H9 (cell line): Measurements from ENCODE around the gene RSBN1L. TPM values are rescaled to one million over a fixed set of nuclear protein-coding genes. Genes with fewer than 3 reads are reported as not detected.

Experiments used
- DNase-seq: peaks from one replicate; pipeline ENCODE4 v3.0.0-alpha.2; 2017
- H2AFZ ChIP-seq: one replicate; pipeline ENCODE4 v1.6.1; 2013; ENCODE audit warnings: mild to moderate bottlenecking, low read length, control low read depth, moderate library complexity
- H2AK5ac ChIP-seq: 2 replicates; pipeline ENCODE4 v1.6.1; 2013; ENCODE audit warnings: low read length, control low read depth, mixed read lengths; ENCODE audit not compliant: insufficient read length
- H2BK120ac ChIP-seq: one replicate; pipeline ENCODE4 v1.6.1; 2013; ENCODE audit warnings: low read depth, mild to moderate bottlenecking, low read length, control low read depth, inconsistent platforms; ENCODE audit not compliant: poor library complexity, severe bottlenecking
- H2BK12ac ChIP-seq: 2 replicates; pipeline ENCODE4 v1.6.1; 2013; ENCODE audit warnings: low read length, control low read depth, mixed read lengths, low read depth; ENCODE audit not compliant: insufficient read length
- H2BK15ac ChIP-seq: 2 replicates; pipeline ENCODE4 v1.6.1; 2013; ENCODE audit warnings: low read depth, low read length, control low read depth
- H2BK20ac ChIP-seq: one replicate; pipeline ENCODE4 v1.6.1; 2013; ENCODE audit warnings: low read depth, mild to moderate bottlenecking, low read length, control low read depth, inconsistent platforms; ENCODE audit not compliant: poor library complexity, severe bottlenecking
- H2BK5ac ChIP-seq: 2 replicates; pipeline ENCODE4 v1.6.1; 2013; ENCODE audit warnings: low read length, control low read depth, mixed read lengths; ENCODE audit not compliant: insufficient read length
- H3K14ac ChIP-seq: 2 replicates; pipeline ENCODE4 v1.6.1; 2013; ENCODE audit warnings: low read length, control low read depth; ENCODE audit not compliant: insufficient read depth
- H3K18ac ChIP-seq: 2 replicates; pipeline ENCODE4 v1.6.1; 2013; ENCODE audit warnings: low read depth, mild to moderate bottlenecking, mixed read lengths, low read length, control low read depth; ENCODE audit not compliant: insufficient read length
- H3K23ac ChIP-seq: 2 replicates; pipeline ENCODE4 v1.6.1; 2013; ENCODE audit warnings: low read length, control low read depth, mixed read lengths, low read depth; ENCODE audit not compliant: insufficient read length
- H3K23me2 ChIP-seq: 2 replicates; pipeline ENCODE4 v1.6.1; 2013; ENCODE audit warnings: low read depth, mild to moderate bottlenecking, mixed read lengths, low read length, control low read depth; ENCODE audit not compliant: insufficient read length, poor library complexity, severe bottlenecking
- H3K27ac ChIP-seq: 2 replicates; pipeline ENCODE4 v1.5.1; 2013; ENCODE audit warnings: low read length, control low read depth, mixed read lengths, low read depth; ENCODE audit not compliant: insufficient read length
- H3K27me3 ChIP-seq: 2 replicates; pipeline ENCODE4 v1.6.1; 2013; ENCODE audit warnings: low read length, control low read depth, inconsistent platforms; ENCODE audit not compliant: insufficient read depth
- H3K4ac ChIP-seq: 2 replicates; pipeline ENCODE4 v1.6.1; 2013; ENCODE audit warnings: low read depth, mild to moderate bottlenecking, control low read depth, inconsistent platforms, low read length, moderate library complexity
- H3K4me1 ChIP-seq: 2 replicates; pipeline ENCODE4 v1.6.1; 2013; ENCODE audit warnings: low read length, control low read depth, inconsistent platforms; ENCODE audit not compliant: insufficient read depth
- H3K4me2 ChIP-seq: 2 replicates; pipeline ENCODE4 v1.6.1; 2013; ENCODE audit warnings: low read length, control low read depth, mixed read lengths; ENCODE audit not compliant: insufficient read length, insufficient read depth
- H3K56ac ChIP-seq: 2 replicates; pipeline ENCODE4 v1.6.1; 2013; ENCODE audit warnings: low read depth, mild to moderate bottlenecking, mixed read lengths, low read length, control low read depth; ENCODE audit not compliant: insufficient read length
- H3K79me1 ChIP-seq: 2 replicates; pipeline ENCODE4 v1.6.1; 2013; ENCODE audit warnings: low read depth, mild to moderate bottlenecking, moderate library complexity, low read length, control low read depth, inconsistent platforms; ENCODE audit not compliant: insufficient read depth, poor library complexity, severe bottlenecking
- H3K79me2 ChIP-seq: 2 replicates; pipeline ENCODE4 v1.6.1; 2013; ENCODE audit warnings: low read length, control low read depth, inconsistent platforms; ENCODE audit not compliant: insufficient read depth
- H3K9ac ChIP-seq: 2 replicates; pipeline ENCODE4 v1.6.1; 2013; ENCODE audit warnings: low read length, control low read depth, mixed read lengths; ENCODE audit not compliant: insufficient read length; ENCODE audit errors: extremely low read depth
- H3K9me3 ChIP-seq: one replicate; pipeline ENCODE4 v1.6.1; 2013; ENCODE audit warnings: low read depth, low read length, inconsistent platforms; ENCODE audit not compliant: control insufficient read depth
- H3T11ph ChIP-seq: one replicate; pipeline ENCODE4 v1.6.1; 2013; ENCODE audit warnings: mild to moderate bottlenecking, low read length, control low read depth, inconsistent platforms
- H4K20me1 ChIP-seq: one replicate; pipeline ENCODE4 v1.6.1; 2013; ENCODE audit not compliant: control insufficient read depth, insufficient read length, insufficient read depth
- H4K5ac ChIP-seq: 2 replicates; pipeline ENCODE4 v1.6.1; 2013; ENCODE audit warnings: low read depth, mild to moderate bottlenecking, mixed read lengths, low read length, control low read depth; ENCODE audit not compliant: insufficient read length
- H4K8ac ChIP-seq: replicated peaks from 2 replicates; pipeline ENCODE4 v1.6.1; 2013; ENCODE audit warnings: low read length, control low read depth, mixed read lengths, low read depth; ENCODE audit not compliant: insufficient read length
- H4K91ac ChIP-seq: 2 replicates; pipeline ENCODE4 v1.6.1; 2013; ENCODE audit warnings: low read depth, mild to moderate bottlenecking, moderate library complexity, mixed read lengths, low read length, control low read depth; ENCODE audit not compliant: insufficient read length
- H3K27ac Mint-ChIP-seq, 3 experiments: 2 replicates in 2 of 3; 3 replicates in 1 of 3; pipeline ENCODE4 v1.8.0; 2020 to 2021; ENCODE audit warnings: mixed read lengths in 3 of 3, mild to moderate bottlenecking in 1 of 3, moderate library complexity in 1 of 3
- H3K27me3 Mint-ChIP-seq: 2 replicates; pipeline ENCODE4 v1.8.0; 2021; ENCODE audit warnings: low read depth, mild to moderate bottlenecking, moderate library complexity, mixed read lengths
- H3K36me3 Mint-ChIP-seq, 3 experiments: 2 replicates in 2 of 3; 3 replicates in 1 of 3; pipeline ENCODE4 v1.8.0; 2020 to 2021; ENCODE audit warnings: low read depth in 3 of 3, mixed read lengths in 3 of 3; ENCODE audit not compliant: insufficient read depth in 1 of 3
- H3K4me1 Mint-ChIP-seq, 2 experiments: 2 replicates each; pipeline ENCODE4 v1.8.0; 2020; ENCODE audit warnings: mixed read lengths in 2 of 2
- H3K4me3 Mint-ChIP-seq, 2 experiments: 2 replicates in 1 of 2; 3 replicates in 1 of 2; pipeline ENCODE4 v1.8.0; 2020 to 2021; ENCODE audit warnings: mild to moderate bottlenecking in 2 of 2, mixed read lengths in 2 of 2, moderate library complexity in 1 of 2
- H3K9me3 Mint-ChIP-seq, 2 experiments: 2 replicates in 1 of 2; 3 replicates in 1 of 2; pipeline ENCODE4 v1.8.0; 2020; ENCODE audit warnings: mild to moderate bottlenecking in 2 of 2, mixed read lengths in 2 of 2, moderate library complexity in 1 of 2
- CTCF ChIP-seq: fragments of 200-600 bp; sonication (generic); conservative IDR thresholded peaks from 3 replicates; pipeline ENCODE4 v1.8.0; 2021; ENCODE audit warnings: antibody characterized with exemption, mild to moderate bottlenecking
- WGBS: extraction: QIAGEN DNeasy Blood & Tissue Kit; methylation state at CpG from one replicate; pipeline ENCODE4 v1.1.7; 2013; ENCODE audit warnings: missing lambda C conversion rate, low lambda C conversion rate, mixed read lengths; ENCODE audit not compliant: insufficient read length; ENCODE audit errors: extremely low coverage; 5-methylcytosine and 5-hydroxymethylcytosine counted together
- total RNA-seq: library from RNA; stranded (reverse); gene quantifications from 2 replicates; pipeline ENCODE4 v1.2.1, GENCODE V29; 2021

Gene RSBN1L
- total RNA-seq, 1 experiment from 2014 or later = 20.6 TPM

DNA sequence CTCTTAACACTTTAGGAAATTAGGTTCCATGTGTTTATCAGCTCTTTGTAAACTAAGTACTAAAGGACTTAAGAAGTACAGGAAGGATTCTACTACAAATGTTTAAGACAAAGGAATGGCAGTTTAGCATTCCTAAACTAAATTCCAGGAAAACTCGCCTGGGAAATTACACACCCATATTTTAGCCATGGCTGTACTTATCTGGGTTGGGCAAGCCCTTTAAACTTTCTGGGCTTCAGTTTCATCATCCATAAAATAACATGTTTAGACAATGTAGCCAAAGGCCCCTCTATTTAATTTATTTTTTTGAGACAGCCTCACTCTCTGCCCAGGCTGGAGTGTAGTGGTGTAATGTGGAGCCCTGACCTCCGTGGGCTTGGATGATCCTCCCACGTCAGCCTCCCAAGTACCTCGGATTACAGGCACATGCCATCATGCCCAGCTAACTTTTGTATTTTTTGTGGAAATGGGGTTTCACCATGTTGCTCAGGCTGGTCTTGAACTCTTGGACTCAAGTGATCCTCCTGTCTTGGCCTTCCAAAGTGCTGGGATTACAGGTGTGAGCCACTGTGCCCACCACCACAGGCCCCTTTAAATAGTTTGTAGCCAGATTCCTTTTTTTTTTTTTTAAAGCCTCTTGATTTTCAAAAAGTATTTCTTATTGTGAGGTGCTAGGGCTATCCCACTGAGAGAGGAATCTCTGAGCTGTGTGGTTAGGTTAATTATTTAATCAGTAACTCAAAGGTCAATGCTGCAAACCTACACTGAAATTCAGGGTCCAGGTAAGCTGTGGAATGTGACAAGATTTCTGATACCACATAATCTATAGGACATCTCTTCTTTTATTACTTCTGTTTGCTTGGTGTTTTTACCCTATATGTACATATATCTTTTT is 69.9 kb downstream of the RSBN1L start:
- no peaks in the 10 kb centered on the region; the same call in 1 of the 2 replicates for H3K4me1 ChIP-seq
- no peak overlapping the region for H4K91ac ChIP-seq
- no peak overlapping the region for H3K4me3 Mint-ChIP-seq
- no peaks in the 10 kb centered on the region for H3K9me3 ChIP-seq
- no peak overlapping the region for H3K18ac ChIP-seq
- no peak overlapping the region for H2BK15ac ChIP-seq
- peaks cover 8 to 24% (median 18%) of the 10 kb centered on the region in 3 experiments; a peak in 6 of 7 replicates for H3K36me3 Mint-ChIP-seq
- no peak overlapping the region for H3K27ac ChIP-seq
- H3K23me2 ChIP-seq = no peaks in the 10 kb centered on the region
- no peak overlapping the region for H4K8ac ChIP-seq
- no peak overlapping the region for H2BK120ac ChIP-seq
- no peak overlapping the region for H4K5ac ChIP-seq
- peaks cover 2% of the 10 kb centered on the region for H3K79me1 ChIP-seq
- H3K4ac ChIP-seq = no peak overlapping the region
- H3K4me1 Mint-ChIP-seq = peaks cover 0 to 12% of the 10 kb centered on the region in 2 experiments; a peak in 3 of 4 replicates
- H3K23ac ChIP-seq = no peak overlapping the region
- no peak overlapping the region for H2AFZ ChIP-seq
- H3K9ac ChIP-seq = no peak overlapping the region
- H4K20me1 ChIP-seq = no peaks in the 10 kb centered on the region
- no CpG with 5 or more reads among the region's 4 CpGs for WGBS
- peak overlapping the region in 2 of 3 experiments; percentile 70 to 81; a peak in 3 of 7 replicates for H3K27ac Mint-ChIP-seq
- no peak overlapping the region for H2BK12ac ChIP-seq
- H2BK20ac ChIP-seq = no peak overlapping the region
- H2BK5ac ChIP-seq = no peak overlapping the region
- H3K14ac ChIP-seq = no peak overlapping the region
- H3K9me3 Mint-ChIP-seq = no peaks in the 10 kb centered on the region
- H3K56ac ChIP-seq = no peak overlapping the region
- H3K27me3 ChIP-seq = no peaks in the 10 kb centered on the region
- no peak overlapping the region for H3T11ph ChIP-seq
- no peak overlapping the region for H2AK5ac ChIP-seq
- no peak for TF ChIP-seq CTCF
- no peaks in the 10 kb centered on the region for H3K27me3 Mint-ChIP-seq
- H3K4me2 ChIP-seq = no peak overlapping the region
- no peak for DNase-seq
- H3K79me2 ChIP-seq = no peaks in the 10 kb centered on the region; the same call in 1 of the 2 replicates
